KMS-11 (cell line): ENCODE measurements around the gene WASL.

Source experiments
- H2AFZ ChIP-seq: fragments of 200-600 bp; sonication (generic); 2 replicates; pipeline ENCODE4 v1.6.1; 2016; ENCODE audit warnings: antibody characterized with exemption, mixed run types, low read depth
- H3K27ac ChIP-seq: fragments of 200-600 bp; sonication (generic); 2 replicates; pipeline ENCODE4 v1.6.1; 2016; ENCODE audit warnings: mild to moderate bottlenecking, mixed run types
- H3K27me3 ChIP-seq: fragments of 200-600 bp; sonication (generic); 2 replicates; pipeline ENCODE4 v1.6.1; 2017; ENCODE audit warnings: mild to moderate bottlenecking, low read depth, mixed run types, moderate library complexity; ENCODE audit not compliant: insufficient read depth
- H3K36me3 ChIP-seq: fragments of 200-600 bp; sonication (generic); 2 replicates; pipeline ENCODE4 v1.6.1; 2017; ENCODE audit warnings: mild to moderate bottlenecking, mixed run types; ENCODE audit not compliant: insufficient read depth
- H3K4me1 ChIP-seq: fragments of 200-600 bp; sonication (generic); 2 replicates; pipeline ENCODE4 v1.6.1; 2016; ENCODE audit warnings: mild to moderate bottlenecking, low read depth, mixed run types; ENCODE audit not compliant: poor library complexity, severe bottlenecking
- H3K4me2 ChIP-seq: fragments of 200-600 bp; sonication (generic); 2 replicates; pipeline ENCODE4 v1.7.0; 2016; ENCODE audit warnings: mild to moderate bottlenecking, mixed run types
- H3K4me3 ChIP-seq: fragments of 200-600 bp; sonication (generic); IDR thresholded peaks from 2 replicates; pipeline ENCODE4 v1.6.1; 2017; ENCODE audit warnings: low read depth, low read length, mixed read lengths; ENCODE audit not compliant: insufficient read depth
- H3K79me2 ChIP-seq: fragments of 200-600 bp; sonication (generic); 2 replicates; pipeline ENCODE4 v1.6.1; 2016; ENCODE audit warnings: low read depth, mixed run types; ENCODE audit not compliant: insufficient read depth
- H3K9ac ChIP-seq: fragments of 200-600 bp; sonication (generic); 2 replicates; pipeline ENCODE4 v1.6.1; 2016; ENCODE audit warnings: mild to moderate bottlenecking, mixed run types
- H4K20me1 ChIP-seq: fragments of 200-600 bp; sonication (generic); 2 replicates; pipeline ENCODE4 v1.6.1; 2016; ENCODE audit warnings: mild to moderate bottlenecking, mixed run types; ENCODE audit not compliant: insufficient read depth
- CTCF ChIP-seq: fragments of 200-600 bp; sonication (generic); conservative IDR thresholded peaks from 2 replicates; pipeline ENCODE4 v1.6.1; 2017; ENCODE audit warnings: low read depth, mild to moderate bottlenecking, antibody characterized with exemption, low read length, moderate library complexity, mixed read lengths

Gene WASL

DNA sequence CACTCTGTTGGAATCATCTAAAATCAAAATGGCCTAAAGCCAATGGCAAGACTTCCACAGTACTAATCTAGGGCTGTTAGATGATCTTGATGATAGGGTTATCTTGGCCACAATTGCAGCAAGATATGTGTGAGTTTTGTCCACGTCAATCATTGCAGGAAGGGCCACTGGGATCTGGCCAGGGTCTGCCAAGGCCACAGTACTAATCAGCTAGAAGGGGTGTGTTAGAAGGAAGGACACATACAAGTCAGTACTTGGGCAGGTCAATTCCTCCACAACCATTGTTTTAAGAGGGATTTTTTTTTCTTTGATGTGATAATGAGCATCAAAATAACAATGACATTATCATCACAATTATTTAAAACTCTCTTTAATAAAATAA lies 91.5 kb downstream of the WASL start:
- Histone ChIP-seq H3K36me3 (no peaks in the 10 kb centered on the region), H3K4me2 (no peak overlapping the region), H3K27ac (no peak overlapping the region)

GRCh38 chr7:123656544-123657303 lies 92.1 kb downstream of the WASL start:
- Histone ChIP-seq H4K20me1 (no peaks in the 10 kb centered on the region), H2AFZ (no peak overlapping the region), H3K9ac (no peak overlapping the region), H3K36me3 (no peaks in the 10 kb centered on the region), H3K79me2 (no peaks in the 10 kb centered on the region), H3K4me2 (no peak overlapping the region), H3K4me3 (no peak overlapping the region), H3K27ac (no peak overlapping the region), H3K4me1 (no peaks in the 10 kb centered on the region), H3K27me3 (no peaks in the 10 kb centered on the region)
- TF ChIP-seq CTCF, result no peak

More for the DNA sequence above, 91.5 kb downstream of the WASL start:
- H3K27me3 ChIP-seq, result no peaks in the 10 kb centered on the region
- no peak overlapping the region for H2AFZ ChIP-seq
- H3K79me2 ChIP-seq, result no peaks in the 10 kb centered on the region
- H3K4me1 ChIP-seq, result no peaks in the 10 kb centered on the region
- no peak overlapping the region for H3K4me3 ChIP-seq
- no peak overlapping the region for H3K9ac ChIP-seq
- H4K20me1 ChIP-seq, result no peaks in the 10 kb centered on the region
- TF ChIP-seq CTCF, result no peak

DNA sequence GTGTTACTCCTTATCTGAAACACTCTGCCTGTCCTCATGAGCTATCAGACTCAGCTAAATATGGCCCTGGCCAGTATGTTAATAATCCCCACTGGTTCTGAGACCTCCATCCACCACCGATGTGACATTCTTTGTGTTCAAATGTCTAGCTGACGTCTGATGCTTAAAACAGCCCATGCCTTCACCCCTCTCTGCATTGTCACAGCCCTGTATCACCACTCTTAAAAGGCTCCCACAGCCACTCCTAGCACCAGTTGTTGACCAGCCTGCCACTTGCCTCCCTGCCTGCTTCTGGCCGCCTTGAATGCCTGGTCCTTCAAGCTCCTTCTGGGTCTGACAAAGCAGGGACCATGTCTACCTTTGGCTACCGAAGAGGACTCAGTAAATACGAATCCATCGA lies 93.2 kb downstream of the WASL start, which contains the start of gene LMOD2:
Gene LMOD2 (plus strand): TSS at position 253 of the 400 bp plus-strand sequence. CDS start 98 bp downstream, at position 351.
- no peak within 1 kb of the TSS for H2AFZ ChIP-seq
- H3K79me2 ChIP-seq, result no peaks in the 10 kb centered on the region
- H4K20me1 ChIP-seq, result no peaks in the 10 kb centered on the region
- TF ChIP-seq CTCF, result no peak
- no peak within 1 kb of the TSS for H3K9ac ChIP-seq
- H3K36me3 ChIP-seq, result no peaks in the 10 kb centered on the region
- no peaks in the 10 kb centered on the region for H3K27me3 ChIP-seq
- no peaks in the 10 kb centered on the region for H3K4me1 ChIP-seq
- H3K4me2 ChIP-seq, result no peak within 1 kb of the TSS
- H3K4me3 ChIP-seq, result no peak within 1 kb of the TSS
- no peak within 1 kb of the TSS for H3K27ac ChIP-seq

DNA sequence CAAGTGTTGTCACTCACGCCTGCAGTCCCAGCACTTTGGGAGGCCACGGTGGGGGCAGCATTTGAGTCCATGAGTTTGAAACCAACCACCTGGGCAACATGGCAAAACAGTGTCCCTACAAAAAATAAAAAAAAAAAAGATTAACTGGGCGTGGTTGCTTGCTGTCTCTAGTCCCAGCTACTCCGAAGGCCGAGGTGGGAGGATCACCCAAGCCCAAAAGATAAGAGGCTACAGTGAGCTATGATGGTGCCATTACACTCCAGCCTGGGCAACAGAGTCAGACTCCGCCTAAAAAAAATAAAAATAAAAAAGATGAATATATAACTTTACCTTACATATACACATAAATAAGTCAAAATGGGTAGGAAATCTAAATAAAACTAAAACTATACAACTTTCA lies 95.6 kb downstream of the WASL start:
- Histone ChIP-seq H3K4me3 (no peak overlapping the region), H2AFZ (no peak overlapping the region), H3K27me3 (no peaks in the 10 kb centered on the region), H3K27ac (no peak overlapping the region), H3K4me2 (no peak overlapping the region), H4K20me1 (no peaks in the 10 kb centered on the region), H3K9ac (no peak overlapping the region), H3K4me1 (no peaks in the 10 kb centered on the region), H3K79me2 (no peaks in the 10 kb centered on the region), H3K36me3 (no peaks in the 10 kb centered on the region)
- no peak for TF ChIP-seq CTCF
